Measurements from ENCODE around the gene HOXD9.

The HOXD9 gene

DNA sequence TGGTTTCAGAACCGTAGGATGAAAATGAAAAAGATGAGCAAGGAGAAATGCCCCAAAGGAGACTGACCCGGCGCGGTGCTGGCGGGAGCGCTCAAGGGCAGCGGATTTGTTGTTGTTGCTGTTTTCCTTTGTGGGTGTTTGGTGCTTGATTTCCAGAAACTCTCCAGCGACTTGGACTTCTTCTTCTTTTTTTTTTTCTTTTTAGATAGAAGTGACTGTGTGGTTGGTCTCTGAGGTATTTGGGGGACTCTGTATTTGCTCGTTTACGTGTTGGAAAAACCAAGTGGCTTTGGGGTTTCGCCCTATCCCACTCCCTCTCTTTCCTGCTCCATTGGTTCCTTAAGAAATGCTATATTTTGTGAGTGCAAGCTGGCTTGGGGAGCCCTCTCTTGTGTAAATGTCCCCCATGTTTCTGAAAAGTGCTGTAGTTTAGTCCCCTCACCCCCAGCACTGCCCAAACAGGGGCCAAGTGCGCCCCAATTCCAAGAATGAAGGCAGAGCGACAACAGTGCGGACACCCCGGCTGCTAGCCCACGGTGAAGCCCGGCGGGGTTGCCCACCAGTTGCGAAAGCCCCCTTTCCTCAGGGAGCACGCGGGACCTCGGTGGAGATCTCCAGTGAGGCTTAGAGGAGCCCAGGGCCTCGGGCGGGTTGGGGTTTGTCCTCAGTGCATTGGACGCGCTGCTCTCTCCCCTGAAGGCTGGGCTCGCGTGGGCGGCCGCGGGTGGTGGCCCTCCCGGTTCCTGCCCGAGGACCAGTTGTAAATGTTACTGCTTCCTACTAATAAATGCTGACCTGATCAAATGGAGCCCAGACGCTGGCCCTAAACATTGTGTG, 1.8 kb downstream of the HOXD9 start:
- no peak for DNase-seq (ENCODE audit: low read depth, low spot score)

DNA sequence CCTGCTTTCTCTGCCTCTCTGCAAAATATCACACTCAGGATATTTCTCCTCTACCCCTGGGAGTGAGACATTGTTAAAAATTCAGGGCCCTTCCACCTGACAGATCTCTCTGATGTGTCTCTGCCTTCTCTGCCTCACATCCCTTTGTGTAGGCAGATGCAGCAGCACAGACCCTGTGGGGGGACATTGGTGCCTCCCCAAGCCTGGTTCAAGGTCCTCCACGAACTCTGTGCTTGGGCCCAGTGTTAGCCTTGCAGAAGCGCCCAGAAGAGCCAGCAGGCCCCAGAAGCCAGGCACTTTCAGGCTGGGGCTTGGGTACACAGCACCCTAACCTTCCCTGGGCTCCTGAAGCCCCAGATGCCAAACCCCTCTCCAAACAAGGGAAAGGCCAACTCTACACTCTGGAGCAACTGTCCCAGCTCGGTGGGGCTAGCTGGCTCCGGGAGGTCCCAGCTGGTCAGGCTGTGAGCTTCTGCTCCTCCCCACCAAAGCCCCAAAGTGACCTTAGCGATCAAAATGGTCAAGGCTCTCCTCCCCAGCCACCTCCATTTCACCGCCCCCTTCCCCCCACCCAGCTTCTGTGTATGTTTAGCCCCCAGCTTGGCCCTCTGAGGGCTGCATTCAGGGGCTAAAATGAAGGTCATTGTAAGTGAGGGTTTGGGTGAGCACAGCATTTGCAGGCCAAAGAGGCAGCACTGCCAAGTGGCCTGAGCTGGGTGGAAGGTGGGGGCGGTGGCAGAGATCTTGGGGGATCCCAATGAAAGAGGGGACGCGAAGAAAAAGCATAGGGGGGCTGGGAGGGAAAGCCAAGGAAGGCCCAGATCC, 2.6 kb downstream of the HOXD9 start:
- no peak for DNase-seq (ENCODE audit: low read depth, low spot score)

DNA sequence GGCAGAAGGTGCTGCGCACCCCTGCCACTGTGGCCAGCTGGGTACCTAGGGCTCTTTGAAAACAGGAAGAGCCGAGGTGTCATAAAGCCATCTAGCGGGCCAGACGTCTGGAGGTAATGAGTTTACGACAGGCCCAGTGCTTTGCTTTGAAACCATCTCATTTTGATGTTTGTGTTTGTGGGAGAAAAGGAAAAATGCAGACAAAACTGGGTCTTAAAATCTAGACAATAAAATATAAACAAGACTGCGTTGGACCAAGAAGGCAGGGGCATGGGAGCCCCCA, 3.2 kb downstream of the HOXD9 start:
- no peak for DNase-seq (ENCODE audit: low read depth, low spot score)

DNA sequence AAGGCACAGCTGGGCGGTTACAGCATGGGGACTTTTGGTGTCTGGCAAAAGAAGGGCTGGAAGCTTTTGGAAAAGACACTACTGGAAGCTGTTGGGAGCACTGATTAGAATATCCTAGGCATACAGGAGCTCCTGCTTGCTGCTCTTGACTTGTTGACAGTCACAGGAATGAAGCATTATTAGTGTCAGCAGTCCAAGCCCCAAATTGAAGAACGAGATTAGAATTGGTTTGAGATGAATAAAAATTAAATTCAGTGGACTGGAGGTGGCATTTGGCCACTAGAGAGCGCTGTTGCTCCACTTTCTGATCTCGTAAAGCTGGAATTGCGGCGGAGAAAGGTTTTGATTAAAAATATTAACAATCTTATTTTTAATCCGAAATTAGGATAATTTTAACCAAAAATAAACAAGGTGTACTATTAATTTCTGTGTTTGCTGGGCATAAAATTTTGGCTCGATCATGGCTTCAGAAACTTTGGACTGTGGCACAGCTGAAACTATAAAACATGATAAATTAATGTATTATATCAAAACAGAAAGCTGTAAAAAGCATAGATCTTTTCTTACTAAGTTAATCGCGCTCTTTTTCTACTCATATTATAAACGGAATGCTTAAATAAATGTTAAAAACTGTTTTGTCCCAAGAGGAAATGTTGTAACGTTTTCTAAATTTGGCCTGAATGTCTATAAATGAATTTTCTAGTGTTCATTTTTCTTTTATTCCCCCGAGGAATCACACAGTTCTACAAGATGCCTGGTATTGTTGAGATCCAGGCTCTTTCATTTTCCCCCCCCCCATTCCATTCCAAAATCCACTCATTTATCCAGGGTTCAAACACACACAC, 4.6 kb downstream of the HOXD9 start:
- DNase-seq (ENCODE audit: low read depth, low spot score) = peak; percentile 75

DNA sequence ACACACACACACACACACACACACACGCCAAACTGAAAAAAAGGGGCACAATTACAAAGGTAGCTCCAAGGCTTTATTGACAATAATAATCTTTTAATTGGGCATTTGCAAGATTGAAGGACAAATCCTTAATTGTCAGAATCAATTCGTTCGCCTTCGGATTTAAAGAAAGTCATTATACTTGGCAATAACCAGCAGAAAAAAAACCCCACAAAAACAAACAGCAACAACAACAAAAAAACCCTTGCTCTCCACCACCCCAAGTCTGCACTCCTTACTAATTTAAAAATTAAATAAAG, 5.2 kb downstream of the HOXD9 start:
- no peak for DNase-seq (ENCODE audit: low read depth, low spot score)

DNA sequence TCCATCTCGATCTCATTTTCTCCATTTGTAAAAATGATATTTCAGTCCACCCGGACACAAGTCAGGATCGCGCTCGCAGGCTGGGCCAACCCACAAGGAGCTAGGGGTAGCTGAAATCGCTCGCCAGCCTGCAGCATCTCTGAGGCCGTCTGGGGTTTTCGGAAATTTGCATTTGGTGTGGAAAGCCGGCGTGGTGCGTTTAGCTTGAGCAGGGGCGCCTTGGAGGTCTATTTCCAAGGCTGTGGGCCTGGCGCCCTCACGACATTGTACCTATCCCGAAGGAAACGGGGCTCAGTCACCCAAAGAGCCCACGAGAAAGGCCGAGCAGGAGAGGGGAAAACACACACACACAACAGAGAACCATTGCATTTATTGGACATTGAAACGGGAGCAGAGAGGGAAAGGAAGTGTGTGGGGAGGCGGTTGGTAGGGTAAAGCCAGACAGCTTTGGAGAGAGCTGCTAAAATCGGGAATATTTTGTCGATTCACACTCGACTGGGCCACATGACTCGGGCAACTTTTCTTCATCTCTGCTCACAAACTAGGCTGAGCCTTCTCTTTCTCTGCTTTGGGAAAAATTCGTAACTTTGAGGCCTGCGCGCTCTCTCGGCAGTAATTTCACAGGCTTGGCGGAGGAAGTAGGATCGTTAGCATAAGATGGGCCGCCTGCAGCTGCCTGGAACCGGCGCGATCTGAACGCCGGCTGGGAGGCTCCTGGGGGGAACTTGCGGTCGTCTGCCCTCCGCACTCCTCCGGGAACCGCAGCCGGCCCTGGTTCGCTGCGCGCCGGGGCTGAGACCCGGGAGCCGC, 5.9 kb downstream of the HOXD9 start:
- DNase-seq (ENCODE audit: low read depth, low spot score) = no peak

- DNase-seq (ENCODE audit: low read depth, low spot score) = peak; percentile 38
These were observed 6.7 kb downstream of the HOXD9 start, which contains the start of gene HOXD8 for GRCh38 chr2:176128982-176129796. HOXD8 (plus strand) TSS chr2:176129705; CDS start chr2:176130367, 662 bp downstream.

- DNase-seq (ENCODE audit: low read depth, low spot score) = no peak
These were observed 7.3 kb downstream of the HOXD9 start for GRCh38 chr2:176129813-176130146.

- DNase-seq (ENCODE audit: low read depth, low spot score) = peak; percentile 39
These were observed 7.8 kb downstream of the HOXD9 start for GRCh38 chr2:176130147-176130956.

DNA sequence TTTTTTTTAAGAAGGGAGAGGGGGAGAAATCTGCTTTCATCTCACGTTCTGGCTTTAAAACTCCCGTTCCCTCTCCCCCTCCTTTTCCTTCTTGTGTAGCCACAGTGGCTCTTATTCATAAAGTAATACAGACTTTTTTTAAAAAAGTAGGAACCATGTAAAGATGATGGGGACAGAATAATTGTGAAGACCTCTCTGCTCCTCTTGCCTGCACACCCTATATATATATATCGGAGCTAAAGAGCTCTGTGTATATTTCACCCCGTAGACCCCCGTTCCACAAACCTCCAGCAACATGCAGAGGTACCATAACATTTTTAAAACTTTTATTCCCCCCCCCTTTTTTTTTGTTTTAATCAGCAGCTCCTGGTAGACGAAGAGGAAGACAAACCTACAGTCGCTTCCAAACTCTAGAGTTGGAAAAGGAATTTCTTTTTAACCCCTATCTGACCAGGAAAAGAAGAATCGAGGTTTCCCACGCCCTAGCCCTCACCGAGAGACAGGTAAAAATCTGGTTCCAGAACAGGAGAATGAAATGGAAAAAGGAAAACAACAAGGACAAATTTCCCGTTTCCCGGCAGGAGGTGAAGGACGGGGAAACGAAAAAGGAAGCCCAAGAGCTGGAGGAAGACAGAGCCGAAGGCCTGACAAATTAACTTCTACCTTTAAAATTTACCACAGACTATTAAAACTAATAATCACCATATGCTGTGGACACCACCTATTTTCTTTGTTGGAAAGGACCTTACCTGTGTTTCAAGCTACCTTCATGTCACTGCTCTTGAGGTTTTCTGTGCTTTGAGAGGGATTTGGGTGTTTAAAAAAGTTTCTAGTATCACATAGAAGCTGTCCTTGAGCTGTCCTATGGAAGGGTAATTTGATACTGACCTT, 8.7 kb downstream of the HOXD9 start:
- DNase-seq (ENCODE audit: low read depth, low spot score) = no peak

DNA sequence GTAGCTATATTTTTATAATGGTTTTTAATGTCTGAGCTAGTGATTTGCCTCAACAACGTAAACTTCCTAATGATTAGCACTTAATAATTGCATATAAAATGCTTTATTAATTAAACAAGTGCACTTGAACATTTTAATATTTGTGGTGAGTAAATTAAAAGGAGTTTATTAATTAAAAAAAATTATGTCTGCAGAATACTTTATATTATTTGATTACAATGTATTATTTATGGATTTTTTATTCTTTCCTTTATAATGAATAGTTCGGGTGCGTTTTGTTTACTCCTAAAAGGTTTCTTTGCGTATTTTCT, 9.3 kb downstream of the HOXD9 start:
- DNase-seq (ENCODE audit: low read depth, low spot score) = no peak

GRCh38 chr2:176132205-176133171, 10.0 kb downstream of the HOXD9 start:
- DNase-seq (ENCODE audit: low read depth, low spot score) = peak; percentile 23

DNA sequence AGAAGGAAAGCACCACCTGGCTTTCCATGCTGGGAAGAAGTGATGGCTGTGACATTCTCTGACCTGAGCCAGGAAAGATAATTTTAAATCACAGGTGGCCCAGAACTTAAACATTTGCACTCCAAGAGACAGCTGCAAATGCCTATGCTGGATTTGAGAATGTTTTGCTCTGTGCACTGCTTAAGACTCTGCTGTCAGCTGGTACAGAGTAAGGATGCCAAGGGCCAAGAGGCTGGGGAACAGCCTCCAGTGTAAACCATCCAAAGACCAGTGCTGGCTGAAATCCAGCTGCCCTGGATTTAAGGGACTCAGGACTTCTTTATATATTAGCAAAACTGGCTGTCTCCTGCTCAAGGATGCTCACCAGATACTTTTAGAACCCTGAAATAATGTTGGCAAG, 10.9 kb downstream of the HOXD9 start:
- DNase-seq (ENCODE audit: low read depth, low spot score) = no peak

DNA sequence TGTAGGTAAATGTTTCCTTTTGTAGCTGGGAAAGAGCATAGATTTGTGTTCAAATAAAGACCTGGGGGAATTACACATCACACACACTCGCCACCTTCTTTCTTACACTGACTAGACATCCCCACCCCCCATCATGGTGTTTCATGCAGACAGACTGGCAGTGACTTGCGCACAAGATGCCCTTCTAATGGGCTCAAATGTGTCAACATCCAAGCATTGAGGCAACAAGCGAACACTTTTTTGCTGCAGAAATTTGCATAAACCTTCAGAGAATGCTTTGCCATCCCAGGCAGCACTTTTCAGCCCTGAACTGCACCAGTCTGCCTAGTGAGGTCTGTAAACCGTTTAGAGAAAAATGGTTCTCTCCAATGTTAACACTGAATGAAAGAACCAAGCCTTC, 11.5 kb downstream of the HOXD9 start:
- no peak for DNase-seq (ENCODE audit: low read depth, low spot score)

- no peak for DNase-seq (ENCODE audit: low read depth, low spot score)
These were observed 12.5 kb downstream of the HOXD9 start for GRCh38 chr2:176135035-176135440.

- DNase-seq (ENCODE audit: low read depth, low spot score) = no peak
These were observed 14.1 kb downstream of the HOXD9 start for GRCh38 chr2:176136374-176137251.

DNA sequence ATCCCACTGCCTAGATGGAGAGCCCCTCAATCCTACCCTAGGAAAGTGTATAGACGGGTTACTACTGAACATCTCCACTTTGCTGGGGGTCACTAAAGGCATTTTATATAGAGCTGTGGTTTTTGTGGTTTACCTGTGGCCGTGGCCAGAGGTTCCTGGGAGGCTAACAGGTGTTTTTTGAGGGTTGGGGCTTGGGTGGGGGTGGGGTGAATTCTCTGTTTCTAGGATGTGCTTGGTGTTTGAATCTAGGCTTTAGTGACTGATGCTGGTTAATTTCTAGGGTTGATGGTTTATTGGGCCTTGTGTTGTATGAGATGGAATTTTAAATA, 14.7 kb downstream of the HOXD9 start:
- no peak for DNase-seq (ENCODE audit: low read depth, low spot score)
